HepG2 (cell line): ENCODE results near the gene PIP5KL1. TPM values are rescaled to one million over a fixed set of nuclear protein-coding genes. Genes with fewer than 3 reads are reported as not detected.
A peak's percentile ranks its signal among the peaks of the same experiment; 100 is the strongest.

Source experiments
- ATF2 ChIP-seq: sonication (generic); formaldehyde crosslinking; IDR thresholded peaks from 2 replicates; pipeline ENCODE4 v1.4.0; 2020; ENCODE audit warnings: missing genetic modification reagents
- FOXA1 ChIP-seq, 2 experiments: fragments of 450-650 bp in 1 of 2; sonication (generic) in 1 of 2; formaldehyde crosslinking in 1 of 2; IDR thresholded peaks; 2 replicates each; pipeline versions ENCODE4 v1.4.0 to v1.6.1; 2016 to 2020; ENCODE audit warnings: missing genetic modification reagents in 1 of 2
- JUND ChIP-seq: sonication (generic); formaldehyde crosslinking; IDR thresholded peaks from 2 replicates; pipeline ENCODE4 v1.8.0; 2022; ENCODE audit warnings: mild to moderate bottlenecking, missing genetic modification reagents
- KDM2A ChIP-seq: sonication (generic); formaldehyde crosslinking; IDR thresholded peaks from 2 replicates; pipeline ENCODE4 v1.4.0; 2020; ENCODE audit warnings: low read depth, missing genetic modification reagents, borderline replicate concordance
- LCORL ChIP-seq, 2 experiments: fragments of 450-650 bp in 1 of 2; sonication (generic) in 1 of 2; formaldehyde crosslinking in 1 of 2; IDR thresholded peaks; 2 replicates each; pipeline versions ENCODE4 v1.5.0 to v1.6.1; 2017 to 2020; ENCODE audit warnings: antibody characterized with exemption in 1 of 2, missing genetic modification reagents in 1 of 2
- MBNL3 ChIP-seq: fragments of 250-450 bp; sonication (Bioruptor Pico); conservative IDR thresholded peaks from 2 replicates; pipeline ENCODE4 v1.8.0; 2022; ENCODE audit warnings: mild to moderate bottlenecking, inconsistent platforms
- MED1 ChIP-seq: sonication (generic); formaldehyde crosslinking; IDR thresholded peaks from 2 replicates; pipeline ENCODE4 v1.4.0; 2020; ENCODE audit warnings: missing genetic modification reagents
- NFKB2 ChIP-seq: sonication (generic); formaldehyde crosslinking; IDR thresholded peaks from 2 replicates; pipeline ENCODE4 v1.4.0; 2020; ENCODE audit warnings: missing genetic modification reagents, borderline replicate concordance
- PAWR ChIP-seq: sonication (generic); formaldehyde crosslinking; IDR thresholded peaks from 2 replicates; pipeline ENCODE4 v1.4.0; 2020; ENCODE audit warnings: missing genetic modification reagents, mild to moderate bottlenecking, borderline replicate concordance
- SETDB1 ChIP-seq: sonication (generic); formaldehyde crosslinking; IDR thresholded peaks from 2 replicates; pipeline ENCODE4 v1.5.1; 2020; ENCODE audit warnings: missing genetic modification reagents, mild to moderate bottlenecking, borderline replicate concordance
- SP1 ChIP-seq, 2 experiments: fragments of 450-650 bp in 1 of 2; sonication (generic) in 1 of 2; formaldehyde crosslinking in 1 of 2; IDR thresholded peaks; 2 replicates each; pipeline versions ENCODE4 v1.4.0 to v1.6.1; 2016 to 2020; ENCODE audit warnings: missing genetic modification reagents in 1 of 2
- SRY ChIP-seq: sonication (generic); formaldehyde crosslinking; IDR thresholded peaks from 2 replicates; pipeline ENCODE4 v1.8.0; 2022; ENCODE audit warnings: mild to moderate bottlenecking, missing genetic modification reagents
- TAF15 ChIP-seq: fragments of 200-400 bp; formaldehyde crosslinking; IDR thresholded peaks from one replicate; pipeline ENCODE4 v1.6.1; 2018; ENCODE audit warnings: mild to moderate bottlenecking, low read depth, low read length; ENCODE audit not compliant: poor library complexity, severe bottlenecking
- TBX3 ChIP-seq: fragments of 450-650 bp; IDR thresholded peaks from 2 replicates; pipeline ENCODE4 v1.6.1; 2017; ENCODE audit warnings: antibody characterized with exemption, mild to moderate bottlenecking, inconsistent platforms, borderline replicate concordance
- TOPORS ChIP-seq: sonication (generic); formaldehyde crosslinking; IDR thresholded peaks from 2 replicates; pipeline ENCODE4 v1.8.0; 2023; ENCODE audit warnings: mild to moderate bottlenecking, missing genetic modification reagents
- ZBTB43 ChIP-seq: sonication (generic); formaldehyde crosslinking; conservative IDR thresholded peaks from 2 replicates; pipeline ENCODE4 v1.4.0; 2020; ENCODE audit warnings: missing genetic modification reagents
- ZIK1 ChIP-seq: sonication (generic); formaldehyde crosslinking; IDR thresholded peaks from 2 replicates; pipeline ENCODE4 v1.5.0; 2020; ENCODE audit warnings: mild to moderate bottlenecking, low read depth, missing genetic modification reagents, borderline replicate concordance
- ZNF260 ChIP-seq: sonication (generic); formaldehyde crosslinking; IDR thresholded peaks from 2 replicates; pipeline ENCODE4 v1.4.0; 2020; ENCODE audit warnings: missing genetic modification reagents, low read depth, mild to moderate bottlenecking, borderline replicate concordance
- ZNF264 ChIP-seq: sonication (generic); formaldehyde crosslinking; IDR thresholded peaks from 2 replicates; pipeline ENCODE4 v1.4.0; 2020; ENCODE audit warnings: missing genetic modification reagents
- ZNF329 ChIP-seq: sonication (generic); formaldehyde crosslinking; IDR thresholded peaks from 2 replicates; pipeline ENCODE4 v1.9.0; 2021; ENCODE audit warnings: low read depth, mild to moderate bottlenecking, missing genetic modification reagents
- ZNF720 ChIP-seq: sonication (generic); formaldehyde crosslinking; IDR thresholded peaks from 2 replicates; pipeline ENCODE4 v1.4.0; 2020; ENCODE audit warnings: missing genetic modification reagents
- ZNF747 ChIP-seq: sonication (generic); formaldehyde crosslinking; IDR thresholded peaks from 2 replicates; pipeline ENCODE4 v1.8.1; 2023; ENCODE audit warnings: missing genetic modification reagents, mild to moderate bottlenecking, borderline replicate concordance
- ZNF883 ChIP-seq: sonication (generic); formaldehyde crosslinking; IDR thresholded peaks from 2 replicates; pipeline ENCODE4 v1.5.1; 2020; ENCODE audit warnings: mild to moderate bottlenecking, missing genetic modification reagents; ENCODE audit errors: not compliant biosample characterization
- polyA plus RNA-seq, 8 experiments: library from polyadenylated mRNA; depleted of rRNA in 3 of 8; stranded (reverse) in 7 of 8; unstranded in 1 of 8; fragments of >200 nt; fragmentation: Illumina TruSeq in 4 of 8; extraction: Trizol in 4 of 8; gene quantifications; 2 replicates each; pipeline versions ENCODE4 v1.2.1 to v1.2.3, GENCODE V29; 2011 to 2016; ENCODE audit warnings: low read depth in 4 of 8, missing spikeins in 1 of 8, mixed read lengths in 1 of 8; ENCODE audit not compliant: insufficient read depth in 1 of 8
- total RNA-seq, 5 experiments: library from RNA; depleted of rRNA; stranded (reverse); fragments of >200 nt; fragmentation: Illumina TruSeq; extraction: Trizol; gene quantifications; 2 replicates each; pipeline ENCODE4 v1.2.3, GENCODE V29; 2016; ENCODE audit warnings: low read depth in 1 of 5
- TF ChIP-seq, protein P1 (sequence below): sonication (generic); formaldehyde crosslinking; IDR thresholded peaks from 2 replicates; pipeline ENCODE4 v1.4.0; 2020; ENCODE audit warnings: mild to moderate bottlenecking, low read depth, missing genetic modification reagents

Gene PIP5KL1
- total and polyA plus RNA-seq, 2 of the 13 experiments (the other 11 are each of a cell fraction or from before 2014, with no cell fraction given), result 0.20 to 0.49 TPM

- TF ChIP-seq TBX3 (peak; percentile 56; the same call in 1 of the 2 replicates), PAWR (CRISPR knock-in tag) (no peak), ZNF329 (CRISPR knock-in tag) (0 out of 2 replicates have a peak, but pooled peaks have one; percentile 48), KDM2A (CRISPR knock-in tag) (peak; percentile 87), ZNF264 (CRISPR knock-in tag) (peak; percentile 73), TAF15 (no peak), MED1 (CRISPR knock-in tag) (peak; percentile 92), ZNF720 (CRISPR knock-in tag) (no peak), ZIK1 (CRISPR knock-in tag) (0 out of 2 replicates have a peak, but pooled peaks have one; percentile 71), ATF2 (CRISPR knock-in tag) (peak; percentile 26; the same call in 1 of the 2 replicates), TOPORS (CRISPR knock-in tag) (no peak), ZBTB43 (CRISPR knock-in tag) (peak; percentile 77), SP1 (IDR thresholded peaks at IDR 0.05) (no peak), SP1 (CRISPR knock-in tag; IDR thresholded peaks at IDR 0.05) (0 out of 2 replicates have a peak, but pooled peaks have one; percentile 41), JUND (CRISPR knock-in tag) (peak; percentile 64), NFKB2 (CRISPR knock-in tag) (peak; percentile 85; the same call in 1 of the 2 replicates), LCORL (IDR thresholded peaks at IDR 0.05) (no peak), LCORL (CRISPR knock-in tag; IDR thresholded peaks at IDR 0.05) (peak; percentile 99), ZNF883 (CRISPR knock-in tag) (peak; percentile 94), ZNF747 (peak; percentile 88; the same call in 1 of the 2 replicates), SETDB1 (CRISPR knock-in tag) (no peak), MBNL3 (no peak), SRY (CRISPR knock-in tag) (peak; percentile 89; the same call in 1 of the 2 replicates), FOXA1 (IDR thresholded peaks at IDR 0.05) (no peak), FOXA1 (CRISPR knock-in tag; IDR thresholded peaks at IDR 0.05) (peak; percentile 72), ZNF260 (no peak)
- TF ChIP-seq, protein P1, sequence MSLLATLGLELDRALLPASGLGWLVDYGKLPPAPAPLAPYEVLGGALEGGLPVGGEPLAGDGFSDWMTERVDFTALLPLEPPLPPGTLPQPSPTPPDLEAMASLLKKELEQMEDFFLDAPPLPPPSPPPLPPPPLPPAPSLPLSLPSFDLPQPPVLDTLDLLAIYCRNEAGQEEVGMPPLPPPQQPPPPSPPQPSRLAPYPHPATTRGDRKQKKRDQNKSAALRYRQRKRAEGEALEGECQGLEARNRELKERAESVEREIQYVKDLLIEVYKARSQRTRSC (CRISPR knock-in tag), result no peak
These were observed 20.1 kb upstream of the PIP5KL1 start (continued) for GRCh38 chr9:127950513-127951289.
